AG04450 (cell line): ENCODE results near the gene CNTN5. TPM values are rescaled to one million over a fixed set of nuclear protein-coding genes. Genes with fewer than 3 reads are reported as not detected.

Experiments used
- CTCF ChIA-PET: fragments of 300-600, 350-600 bp; formaldehyde crosslinking; extraction: SDS; loops from one replicate; lab custom pipeline; 2022; ENCODE audit warnings: antibody characterized with exemption, inconsistent platforms; lab: Charles Lee
- POLR2A ChIA-PET: fragments of 350-600 bp; formaldehyde crosslinking; extraction: SDS; loops from one replicate; lab custom pipeline; 2021; ENCODE audit warnings: antibody characterized with exemption, inconsistent platforms; lab: Yijun Ruan, JAX
- DNase-seq: peaks from one replicate; pipeline ENCODE4 v3.0.0-alpha.2; 2011; ENCODE audit warnings: low read depth, low spot score
- H3K27ac ChIP-seq: one replicate; pipeline ENCODE4 v1.5.1; 2012; ENCODE audit warnings: low read depth, low read length, control low read depth
- H3K27me3 ChIP-seq: one replicate; pipeline ENCODE4 v1.6.0; 2012; ENCODE audit warnings: low read length; ENCODE audit not compliant: control insufficient read depth, insufficient read depth
- H3K4me3 ChIP-seq: 2 replicates; pipeline ENCODE4 v1.5.1; 2011; ENCODE audit warnings: mild to moderate bottlenecking, low read depth, low read length, control low read depth
- H3K9me3 ChIP-seq: 2 replicates; pipeline ENCODE4 v1.5.1; 2012; ENCODE audit warnings: low read length; ENCODE audit not compliant: control insufficient read depth, insufficient read depth
- CTCF ChIP-seq: IDR thresholded peaks from 2 replicates; pipeline ENCODE4 v1.5.1; 2011; ENCODE audit warnings: low read depth, low read length, control low read depth, inconsistent platforms
- polyA plus RNA-seq: library from polyadenylated mRNA; depleted of rRNA; stranded (reverse); fragments of >200 nt; gene quantifications from 2 replicates; pipeline ENCODE4 v1.2.3, GENCODE V29; 2011

The CNTN5 gene
- polyA plus RNA-seq, 1 experiment = not detected

- DNase-seq = no peak
- no peak for TF ChIP-seq CTCF
- Histone ChIP-seq H3K27ac (no peak overlapping the region), H3K9me3 (peaks cover 3% of the 10 kb centered on the region; the same call in 1 of the 2 replicates), H3K4me3 (no peak overlapping the region), H3K27me3 (no peaks in the 10 kb centered on the region)
- POLR2A ChIA-PET = no interaction called here
- CTCF ChIA-PET = no interaction called here
Measured at GRCh38 chr11:99177446-99177845, 156.7 kb downstream of the CNTN5 start.

- CTCF ChIA-PET = no interaction called here
- DNase-seq = no peak
Measured at GRCh38 chr11:99184146-99184545, 163.4 kb downstream of the CNTN5 start.

GRCh38 chr11:99188221-99188620, 167.5 kb downstream of the CNTN5 start:
- no peak for DNase-seq
- no peaks in the 10 kb centered on the region for H3K9me3 ChIP-seq
- CTCF ChIA-PET = no interaction called here
- POLR2A ChIA-PET = no interaction called here
- no peaks in the 10 kb centered on the region for H3K27me3 ChIP-seq
- no peak overlapping the region for H3K4me3 ChIP-seq
- H3K27ac ChIP-seq = no peak overlapping the region
- TF ChIP-seq CTCF = no peak

More at GRCh38 chr11:99184146-99184545, 163.4 kb downstream of the CNTN5 start:
- Histone ChIP-seq H3K27ac (no peak overlapping the region), H3K27me3 (no peaks in the 10 kb centered on the region), H3K9me3 (peaks cover under 1% of the 10 kb centered on the region; the same call in 1 of the 2 replicates), H3K4me3 (no peak overlapping the region)
- POLR2A ChIA-PET = no interaction called here
- TF ChIP-seq CTCF = no peak

GRCh38 chr11:99192716-99193115, 172.0 kb downstream of the CNTN5 start:
- Histone ChIP-seq H3K27me3 (no peaks in the 10 kb centered on the region), H3K27ac (no peak overlapping the region), H3K9me3 (no peaks in the 10 kb centered on the region), H3K4me3 (no peak overlapping the region)
- no peak for DNase-seq
- CTCF ChIA-PET = interaction anchor here (0.7 kb wide), 1 partner anchor 515 kb away, joined by 3 read pairs; no protein-coding TSS in a partner anchor
- POLR2A ChIA-PET = no interaction called here
- TF ChIP-seq CTCF = no peak

- Histone ChIP-seq H3K9me3 (no peaks in the 10 kb centered on the region; the same call in 1 of the 2 replicates), H3K27ac (no peak overlapping the region), H3K27me3 (no peaks in the 10 kb centered on the region), H3K4me3 (no peak overlapping the region)
- no peak for DNase-seq
- CTCF ChIA-PET = no interaction called here
- POLR2A ChIA-PET = no interaction called here
- TF ChIP-seq CTCF = no peak
Measured at GRCh38 chr11:99197477-99197876, 176.7 kb downstream of the CNTN5 start.
